Natural killer cell (primary cell): ENCODE results near the gene WASF2. TPM values are rescaled to one million over a fixed set of nuclear protein-coding genes. Genes with fewer than 3 reads are reported as not detected.
"Not testable (repeated sequence)": the region's sequence is repeated elsewhere in the genome, so short reads cannot be mapped to it uniquely, and the experiment has no call there.

ENCODE experiments used
- ATAC-seq, 3 donors: fragments of 150-1000 bp in 2 of 3; fragments of 200-7000 bp in 1 of 3; cut with Tn5 transposase; 1 replicate in 1 of 3; 2 replicates in 2 of 3; pipeline ENCODE4 v1.10.0; 2021; ENCODE audit warnings: mild to moderate bottlenecking in 2 of 3, moderate library complexity in 2 of 3
- DNase-seq, 2 donors: peaks; one replicate each; pipeline versions ENCODE4 v3.0.0 to v3.0.0-alpha.2; 2013 to 2021; ENCODE audit warnings: mixed read lengths in 1 of 2
- H3K27ac ChIP-seq: one replicate; pipeline ENCODE4 v1.5.1; 2013; ENCODE audit warnings: mild to moderate bottlenecking, low read length
- H3K27me3 ChIP-seq: one replicate; pipeline ENCODE4 v1.6.1; 2013; ENCODE audit warnings: low read length; ENCODE audit not compliant: control insufficient read depth, insufficient read depth
- H3K36me3 ChIP-seq: one replicate; pipeline ENCODE4 v1.6.1; 2013; ENCODE audit warnings: low read length; ENCODE audit not compliant: control insufficient read depth, insufficient read depth
- H3K4me1 ChIP-seq: one replicate; pipeline ENCODE4 v1.6.1; 2013; ENCODE audit warnings: low read length; ENCODE audit not compliant: control insufficient read depth, insufficient read depth
- H3K4me3 ChIP-seq: one replicate; pipeline ENCODE4 v1.5.1; 2013; ENCODE audit warnings: low read length
- H3K9me3 ChIP-seq: one replicate; pipeline ENCODE4 v1.6.1; 2013; ENCODE audit warnings: low read length; ENCODE audit not compliant: control insufficient read depth, insufficient read depth
- H3K27ac Mint-ChIP-seq, 2 donors: one replicate each; pipeline ENCODE4 v1.8.0; 2022; ENCODE audit warnings: mild to moderate bottlenecking in 2 of 2, mixed read lengths in 2 of 2, moderate library complexity in 1 of 2
- H3K27me3 Mint-ChIP-seq, 2 donors: one replicate each; pipeline ENCODE4 v1.8.0; 2022; ENCODE audit warnings: low read depth in 2 of 2, mixed read lengths in 2 of 2
- H3K36me3 Mint-ChIP-seq: one replicate; pipeline ENCODE4 v1.8.0; 2022; ENCODE audit warnings: mixed read lengths
- H3K4me1 Mint-ChIP-seq, 2 donors: one replicate each; pipeline ENCODE4 v1.8.0; 2022; ENCODE audit warnings: mixed read lengths in 2 of 2
- H3K4me3 Mint-ChIP-seq: one replicate; pipeline ENCODE4 v1.8.0; 2022; ENCODE audit warnings: mild to moderate bottlenecking, moderate library complexity, mixed read lengths
- H3K9me3 Mint-ChIP-seq, 2 donors: one replicate each; pipeline ENCODE4 v1.8.0; 2022; ENCODE audit warnings: mixed read lengths in 2 of 2
- WGBS: methylation state at CpG from one replicate; pipeline ENCODE4 v1.1.7; 2013; ENCODE audit warnings: missing lambda C conversion rate; ENCODE audit not compliant: insufficient coverage; 5-methylcytosine and 5-hydroxymethylcytosine counted together
- intact Hi-C: fragments of 100-400 bp; cut with micrococcal nuclease; formaldehyde crosslinking; loops from one replicate; pipeline ENCODE4 v1.14.2; 2022
- total RNA-seq, 4 donors: library from RNA; stranded (reverse); fragments of 120-200 nt in 1 of 4; gene quantifications; one replicate each; pipeline versions ENCODE4 v1.2.3 to v1.2.4, GENCODE V29; 2013 to 2022
- TF ChIP-seq, protein P1 (sequence below): fragments of 200-600 bp; IDR thresholded peaks from one replicate; pipeline ENCODE4 v1.8.0; 2022; ENCODE audit warnings: antibody characterized with exemption

WASF2 gene
- total RNA-seq, 3 donors from 2014 or later (not counting 1 experiment from before 2014, with no cell fraction given), result 137 to 153 (median 143) TPM

- peak; percentile 64 to 87 for DNase-seq
- no peaks in the 10 kb centered on the region for H3K9me3 Mint-ChIP-seq
- no peak overlapping the region for H3K27ac ChIP-seq
- H3K36me3 ChIP-seq, result no peaks in the 10 kb centered on the region
- peak overlapping the region in 1 of 2 donors; percentile 61 for H3K27ac Mint-ChIP-seq
- ATAC-seq, result peak in 1 of 3 donors; percentile 17
- intact Hi-C loops, result loop anchor here (2.0 kb wide), 1 partner anchor 32 kb away; no protein-coding TSS in a partner anchor
- H3K4me3 Mint-ChIP-seq, result no peak overlapping the region
- TF ChIP-seq, protein P1, sequence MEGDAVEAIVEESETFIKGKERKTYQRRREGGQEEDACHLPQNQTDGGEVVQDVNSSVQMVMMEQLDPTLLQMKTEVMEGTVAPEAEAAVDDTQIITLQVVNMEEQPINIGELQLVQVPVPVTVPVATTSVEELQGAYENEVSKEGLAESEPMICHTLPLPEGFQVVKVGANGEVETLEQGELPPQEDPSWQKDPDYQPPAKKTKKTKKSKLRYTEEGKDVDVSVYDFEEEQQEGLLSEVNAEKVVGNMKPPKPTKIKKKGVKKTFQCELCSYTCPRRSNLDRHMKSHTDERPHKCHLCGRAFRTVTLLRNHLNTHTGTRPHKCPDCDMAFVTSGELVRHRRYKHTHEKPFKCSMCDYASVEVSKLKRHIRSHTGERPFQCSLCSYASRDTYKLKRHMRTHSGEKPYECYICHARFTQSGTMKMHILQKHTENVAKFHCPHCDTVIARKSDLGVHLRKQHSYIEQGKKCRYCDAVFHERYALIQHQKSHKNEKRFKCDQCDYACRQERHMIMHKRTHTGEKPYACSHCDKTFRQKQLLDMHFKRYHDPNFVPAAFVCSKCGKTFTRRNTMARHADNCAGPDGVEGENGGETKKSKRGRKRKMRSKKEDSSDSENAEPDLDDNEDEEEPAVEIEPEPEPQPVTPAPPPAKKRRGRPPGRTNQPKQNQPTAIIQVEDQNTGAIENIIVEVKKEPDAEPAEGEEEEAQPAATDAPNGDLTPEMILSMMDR, result peak; percentile 76
- no peak overlapping the region for H3K4me3 ChIP-seq
- peaks cover 16% of the 10 kb centered on the region for H3K4me1 ChIP-seq
- WGBS, result 38% methylated on average over 5 of the region's 5 CpGs
- H3K27me3 ChIP-seq, result no peaks in the 10 kb centered on the region
- H3K9me3 ChIP-seq, result no peaks in the 10 kb centered on the region
- H3K36me3 Mint-ChIP-seq, result no peaks in the 10 kb centered on the region
- peaks cover 7 to 21% of the 10 kb centered on the region in 2 donors for H3K27me3 Mint-ChIP-seq
- H3K4me1 Mint-ChIP-seq, result peaks cover 9 to 15% of the 10 kb centered on the region in 2 donors
These were observed 101.5 kb downstream of the WASF2 start for GRCh38 chr1:27388337-27389005.

- H3K27ac ChIP-seq, H3K36me3 Mint-ChIP-seq, H3K4me3 ChIP-seq, H3K36me3 ChIP-seq, H3K27me3 ChIP-seq, H3K4me1 Mint-ChIP-seq, H3K9me3 Mint-ChIP-seq, H3K4me1 ChIP-seq, H3K27ac Mint-ChIP-seq, H3K4me3 Mint-ChIP-seq, ATAC-seq, H3K9me3 ChIP-seq, DNase-seq, intact Hi-C loops: not testable (repeated sequence)
- WGBS, result 100% methylated on average over 1 of the region's 3 CpGs
- H3K27me3 Mint-ChIP-seq, result peaks cover 0 to 16% of the 10 kb centered on the region in 2 donors
These were observed 105.2 kb downstream of the WASF2 start for GRCh38 chr1:27384797-27385196.

GRCh38 chr1:27383661-27384060 is 106.3 kb downstream of the WASF2 start:
- no peaks in the 10 kb centered on the region for H3K4me1 ChIP-seq
- peaks cover 0 to 14% of the 10 kb centered on the region in 2 donors for H3K27me3 Mint-ChIP-seq
- H3K27ac ChIP-seq, result no peak overlapping the region
- no peaks in the 10 kb centered on the region for H3K27me3 ChIP-seq
- H3K9me3 ChIP-seq, result no peaks in the 10 kb centered on the region
- WGBS, result 91% methylated on average over 13 of the region's 13 CpGs
- H3K9me3 Mint-ChIP-seq, result no peaks in the 10 kb centered on the region
- no peaks in the 10 kb centered on the region for H3K36me3 Mint-ChIP-seq
- H3K4me3 Mint-ChIP-seq, result no peak overlapping the region
- no peaks in the 10 kb centered on the region for H3K4me1 Mint-ChIP-seq
- TF ChIP-seq, protein P1, result no peak
- H3K4me3 ChIP-seq, result no peak overlapping the region
- H3K27ac Mint-ChIP-seq, result no peak overlapping the region
- no peaks in the 10 kb centered on the region for H3K36me3 ChIP-seq
- no peak for ATAC-seq
- intact Hi-C loops, result no loop called here
- no peak for DNase-seq

- H3K4me1 ChIP-seq, result no peaks in the 10 kb centered on the region
- Mint-ChIP-seq H3K27me3 (peaks cover 0 to 12% of the 10 kb centered on the region in 2 donors), H3K9me3 (no peaks in the 10 kb centered on the region), H3K4me3 (no peak within 1 kb of the TSS), H3K4me1 (no peaks in the 10 kb centered on the region), H3K27ac (no peak within 1 kb of the TSS), H3K36me3 (no peaks in the 10 kb centered on the region)
- no peak within 1 kb of the TSS for H3K4me3 ChIP-seq
- TF ChIP-seq, protein P1, result no peak
- H3K36me3 ChIP-seq, result no peaks in the 10 kb centered on the region
- 26% methylated on average over 43 of the region's 43 CpGs for WGBS
- ATAC-seq (peak; percentile 49 to 92 (median 69)), DNase-seq (peak in 1 of 2 donors; percentile 62)
- H3K27me3 ChIP-seq, result no peaks in the 10 kb centered on the region
- intact Hi-C loops, result no loop called here
- H3K27ac ChIP-seq, result no peak within 1 kb of the TSS
- H3K9me3 ChIP-seq, result no peaks in the 10 kb centered on the region
These were observed 106.8 kb downstream of the WASF2 start, which contains the start of gene CD164L2 for GRCh38 chr1:27383039-27383605. CD164L2 (minus strand) TSS chr1:27383333; CDS start chr1:27383239, 94 bp downstream.
